ENCODE results near the gene ADAT2. TPM values are rescaled to one million over a fixed set of nuclear protein-coding genes. Genes with fewer than 3 reads are reported as not detected.
"Not testable (repeated sequence)": the region's sequence is repeated elsewhere in the genome, so short reads cannot be mapped to it uniquely, and the experiment has no call there.

ADAT2 gene
- total and polyA plus RNA-seq, 10 of the 15 experiments (the other 5 are each of a cell fraction or from before 2014, with no cell fraction given) = 7.8 to 38.6 (median 17.3) TPM

- H3K4me3 ChIP-seq = no peak overlapping the region
- in situ Hi-C loops (cut with MboI) = no loop called here
- no peaks in the 10 kb centered on the region for H3K79me2 ChIP-seq (ENCODE audit: control insufficient read depth, insufficient read depth, low read length)
- intact Hi-C loops (cut with micrococcal nuclease; ENCODE audit: unreplicated experiment) = no loop called here
- RAD21 ChIA-PET (ENCODE audit: unreplicated experiment) = no interaction called here
- 91% methylated on average over 1 of the region's 1 CpG for WGBS (ENCODE audit: insufficient coverage, insufficient replicate concordance, low lambda C conversion rate, missing lambda C conversion rate)
- DNase-seq (ENCODE audit: low read depth, low spot score) (no peak), ATAC-seq (no peak), FAIRE-seq (no peak)
- no peak overlapping the region for H2AFZ ChIP-seq (ENCODE audit: control insufficient read depth, low read depth, low read length)
- SMC1A ChIA-PET (ENCODE audit: uncharacterized antibody, unreplicated experiment) = no interaction called here
- no peaks in the 10 kb centered on the region for H4K20me1 ChIP-seq (ENCODE audit: control insufficient read depth, insufficient read depth)
- CTCF ChIA-PET = no interaction called here
- POLR2A ChIA-PET = no interaction called here
- no peaks in the 10 kb centered on the region for H3K4me1 ChIP-seq (ENCODE audit: control insufficient read depth, insufficient read depth, low read length)
- no peak overlapping the region for H3K4me2 ChIP-seq (ENCODE audit: control insufficient read depth, insufficient read depth)
- H3K9me3 ChIP-seq (replicated peaks; ENCODE audit: control insufficient read depth, insufficient read depth, low read length) = no peaks in the 10 kb centered on the region
- H3K27me3 ChIP-seq (replicated peaks in 1 of 2; ENCODE audit: control insufficient read depth in 2 of 2, insufficient read depth in 2 of 2, low read length in 1 of 2) = no peaks in the 10 kb centered on the region
- H3K27ac ChIP-seq (ENCODE audit: control insufficient read depth, insufficient read depth) = no peak overlapping the region
- H3K36me3 ChIP-seq (ENCODE audit: control insufficient read depth in 2 of 2, insufficient read depth in 2 of 2, low read length in 1 of 2) = peaks cover 0 to 7% of the 10 kb centered on the region in 2 experiments; a peak in 3 of 4 replicates
- TF ChIP-seq TBL1XR1 (IDR thresholded peaks at IDR 0.05; ENCODE audit: low read depth, low read length) (no peak), ATF7 (IDR thresholded peaks at IDR 0.05; ENCODE audit: low read depth) (no peak), SUPT20H (IDR thresholded peaks at IDR 0.05; ENCODE audit: borderline replicate concordance, control insufficient read depth, low read depth, low read length) (no peak), CHD4 (IDR thresholded peaks at IDR 0.05) (no peak), RCOR1 (conservative IDR thresholded peaks at IDR 0.05; ENCODE audit: low read depth, low read length) (no peak), HSF1 (IDR thresholded peaks at IDR 0.05; ENCODE audit: low read depth, low read length) (no peak), MTA2 (IDR thresholded peaks at IDR 0.05; ENCODE audit: low read depth) (no peak), ETV6 (conservative IDR thresholded peaks at IDR 0.05 in 1 of 2, IDR thresholded peaks at IDR 0.05 in 1 of 2; ENCODE audit: borderline replicate concordance in 1 of 2, low read depth in 1 of 2) (no peak), MYC (IDR thresholded peaks at IDR 0.05; ENCODE audit: insufficient read depth, insufficient read length, insufficient replicate concordance, low read length, severe bottlenecking) (no peak), SIX5 (IDR thresholded peaks at IDR 0.05; ENCODE audit: low read depth, low read length, severe bottlenecking) (no peak), NFXL1 (IDR thresholded peaks at IDR 0.05; ENCODE audit: borderline replicate concordance) (no peak), FOXM1 (IDR thresholded peaks at IDR 0.05; ENCODE audit: low read depth, low read length) (no peak), ATF3 (IDR thresholded peaks at IDR 0.05; ENCODE audit: borderline replicate concordance, extremely low read depth, low read depth, low read length) (no peak)
- no TSS peak for BruUV-seq (replicated peaks)
- no peak overlapping the region for H3K9ac ChIP-seq (ENCODE audit: control insufficient read depth, insufficient read depth, low read length)
Observed at GRCh38 chr6:143471822-143472221, 21.3 kb upstream of the ADAT2 start.

GRCh38 chr6:143468823-143469222 is 18.3 kb upstream of the ADAT2 start:
- BruUV-seq (replicated peaks); POLR2A ChIA-PET: not testable (repeated sequence)
- WGBS (ENCODE audit: insufficient coverage, insufficient replicate concordance, low lambda C conversion rate, missing lambda C conversion rate) = 93% methylated on average over 2 of the region's 2 CpGs

More at GRCh38 chr6:143468823-143469222, 18.3 kb upstream of the ADAT2 start:
- H3K27me3 ChIP-seq (replicated peaks in 1 of 2; ENCODE audit: control insufficient read depth in 2 of 2, insufficient read depth in 2 of 2, low read length in 1 of 2); H3K9me3 ChIP-seq (replicated peaks; ENCODE audit: control insufficient read depth, insufficient read depth, low read length); H4K20me1 ChIP-seq (ENCODE audit: control insufficient read depth, insufficient read depth); H3K79me2 ChIP-seq (ENCODE audit: control insufficient read depth, insufficient read depth, low read length); RAD21 ChIA-PET (ENCODE audit: unreplicated experiment); H3K27ac ChIP-seq (ENCODE audit: control insufficient read depth, insufficient read depth); H3K36me3 ChIP-seq (ENCODE audit: control insufficient read depth in 2 of 2, insufficient read depth in 2 of 2, low read length in 1 of 2); H2AFZ ChIP-seq (ENCODE audit: control insufficient read depth, low read depth, low read length); DNase-seq (ENCODE audit: low read depth, low spot score); FAIRE-seq; in situ Hi-C loops (cut with MboI); intact Hi-C loops (cut with micrococcal nuclease; ENCODE audit: unreplicated experiment); H3K4me1 ChIP-seq (ENCODE audit: control insufficient read depth, insufficient read depth, low read length); H3K4me3 ChIP-seq; ATAC-seq; CTCF ChIA-PET; H3K9ac ChIP-seq (ENCODE audit: control insufficient read depth, insufficient read depth, low read length); H3K4me2 ChIP-seq (ENCODE audit: control insufficient read depth, insufficient read depth): not testable (repeated sequence)
- SMC1A ChIA-PET (ENCODE audit: uncharacterized antibody, unreplicated experiment) = interaction anchor here (0.7 kb wide), 1 partner anchor 17 kb away, joined by 3 read pairs; no protein-coding TSS in a partner anchor

All from GM12878 (cell line).